SH-SY5Y (cell line): ENCODE data around the gene ITIH1.

ENCODE experiments used
- GATA2 ChIP-seq: IDR thresholded peaks from 2 replicates; pipeline ENCODE4 v1.6.1; 2011; ENCODE audit warnings: mild to moderate bottlenecking, low read depth, low read length
- GATA3 ChIP-seq: IDR thresholded peaks from 2 replicates; pipeline ENCODE4 v1.6.1; 2011; ENCODE audit warnings: low read depth, mild to moderate bottlenecking, low read length, moderate library complexity

GRCh38 chr3:52730681-52731080 lies 46.7 kb upstream of the ITIH1 start:
- TF ChIP-seq GATA2: no peak
- TF ChIP-seq GATA3: no peak
